SW 1271 (cell line): ENCODE measurements around the gene CCDC172.
"Not testable (repeated sequence)": the region's sequence is repeated elsewhere in the genome, so short reads cannot be mapped to it uniquely, and the experiment has no call there.

Experiments
- DNase-seq, 2 experiments: peaks; one replicate each; lab custom pipeline; 2025; lab: John Stamatoyannopoulos, UW

CCDC172 gene

DNA sequence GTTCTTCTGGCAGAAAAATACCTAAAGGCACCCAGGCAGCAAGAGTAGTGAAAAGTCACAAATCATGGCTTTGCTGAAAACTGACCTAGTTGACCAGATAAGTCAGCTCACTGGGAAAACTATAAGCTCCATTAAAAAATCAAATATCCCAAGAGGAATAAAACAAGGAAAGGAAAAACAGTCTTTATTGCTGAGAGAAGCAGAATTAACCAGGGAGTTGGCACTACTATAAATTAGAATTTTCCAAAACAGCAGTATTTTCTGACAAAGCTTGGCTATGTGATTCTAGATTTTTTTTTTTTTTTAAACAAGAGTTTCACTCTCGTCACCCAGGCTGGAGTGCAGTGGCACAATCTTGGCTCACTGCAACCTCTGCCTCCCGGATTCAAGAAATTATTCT lies 12.6 kb downstream of the CCDC172 start:
- DNase-seq, result no peak

DNA sequence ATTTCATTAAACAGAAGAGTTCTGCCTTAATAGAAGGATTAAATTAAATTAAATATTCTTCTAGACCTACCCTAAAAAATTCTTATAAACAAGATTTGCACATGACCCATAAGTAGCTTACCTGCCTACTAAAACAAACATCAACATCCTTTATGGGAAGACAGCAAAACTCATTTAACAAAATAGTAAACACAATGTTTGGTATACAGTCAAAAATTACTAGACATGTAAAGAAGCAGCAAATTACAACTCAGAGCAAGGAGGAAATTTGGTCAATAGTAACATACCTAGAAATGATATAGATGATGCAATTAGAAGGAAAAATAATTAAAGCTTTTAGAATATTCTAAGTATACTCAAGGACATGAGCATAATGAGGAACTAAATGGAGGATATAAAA lies 27.9 kb downstream of the CCDC172 start:
- DNase-seq, result no peak

GRCh38 chr10:116353817-116354216 lies 29.6 kb downstream of the CCDC172 start:
- no peak for DNase-seq

GRCh38 chr10:116355341-116355740 lies 31.1 kb downstream of the CCDC172 start:
- DNase-seq, result no peak

GRCh38 chr10:116356833-116357232 lies 32.6 kb downstream of the CCDC172 start:
- DNase-seq, result no peak

DNA sequence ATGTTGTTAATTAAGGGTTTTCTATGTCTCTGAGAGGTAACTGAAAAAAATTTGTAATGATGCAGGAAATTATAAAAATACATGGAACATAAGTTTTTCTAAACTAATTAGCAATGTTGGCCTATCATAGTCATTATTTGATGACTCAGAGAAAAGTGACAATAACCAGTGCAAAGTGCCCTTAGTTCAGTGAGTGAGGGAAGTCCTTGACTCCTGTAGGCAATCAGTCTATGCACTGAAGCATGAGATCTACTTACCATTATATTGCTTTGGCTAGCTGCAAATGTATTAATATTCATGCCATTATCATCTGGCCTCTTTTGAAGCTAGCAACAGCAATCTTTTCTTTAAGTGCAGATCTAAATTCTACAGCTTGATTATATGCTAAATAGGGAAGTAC lies 40.6 kb downstream of the CCDC172 start:
- no peak for DNase-seq

DNA sequence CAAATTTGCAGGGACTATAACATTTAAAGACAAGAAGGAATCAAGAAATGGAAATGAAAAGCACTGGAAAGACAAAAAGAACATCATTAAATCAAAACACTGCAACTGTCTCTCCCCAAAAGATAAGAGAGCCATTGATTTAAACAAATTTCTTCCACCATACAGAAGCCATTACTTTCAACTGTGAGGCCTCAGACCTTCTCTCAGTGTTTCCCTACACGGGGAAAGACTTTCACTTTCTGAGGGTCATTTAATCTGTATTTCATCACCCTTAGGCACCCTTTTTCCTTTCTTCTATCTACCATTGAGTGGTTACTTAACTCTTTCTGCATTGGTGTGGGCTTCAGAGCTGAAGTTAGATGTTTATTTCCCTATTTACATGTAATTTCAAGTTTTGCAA lies 47.5 kb downstream of the CCDC172 start:
- DNase-seq, result no peak

- no peak for DNase-seq
Observed at GRCh38 chr10:116382290-116382689, 58.0 kb downstream of the CCDC172 start.

GRCh38 chr10:116385311-116385710 lies 61.1 kb downstream of the CCDC172 start:
- DNase-seq, result no peak

GRCh38 chr10:116385994-116386809 lies 62.0 kb downstream of the CCDC172 start:
- no peak for DNase-seq

DNA sequence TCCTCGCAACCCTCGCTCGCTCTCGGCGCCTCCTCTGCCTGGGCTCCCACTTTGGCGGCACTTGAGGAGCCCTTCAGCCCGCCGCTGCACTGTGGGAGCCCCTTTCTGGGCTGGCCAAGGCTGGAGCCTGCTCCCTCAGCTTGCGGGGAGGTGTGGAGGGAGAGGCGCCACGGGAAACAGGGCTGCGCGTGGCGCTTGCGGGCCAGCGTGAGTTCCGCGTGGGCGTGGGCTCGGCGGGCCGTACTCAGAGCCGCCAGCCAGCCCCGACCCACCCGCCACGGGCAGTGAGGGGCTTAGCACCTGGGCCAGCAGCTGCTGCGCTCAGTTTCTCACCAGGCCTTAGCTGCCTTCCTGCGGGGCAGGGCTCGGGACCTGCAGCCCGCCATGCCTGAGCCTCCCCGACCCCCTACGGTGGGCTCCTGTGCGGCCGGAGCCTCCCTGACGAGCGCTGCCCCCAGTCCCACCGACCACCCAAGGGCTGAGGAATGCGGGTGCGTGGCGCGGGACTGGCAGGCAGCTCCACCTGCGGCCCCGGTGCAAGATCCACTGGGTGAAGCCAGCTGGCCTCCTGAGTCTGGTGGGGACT lies 69.1 kb downstream of the CCDC172 start:
- not testable (repeated sequence) for DNase-seq

GRCh38 chr10:116395223-116395985 lies 71.2 kb downstream of the CCDC172 start:
- DNase-seq, result no peak

GRCh38 chr10:116398224-116398623 lies 74.0 kb downstream of the CCDC172 start:
- DNase-seq, result no peak

DNA sequence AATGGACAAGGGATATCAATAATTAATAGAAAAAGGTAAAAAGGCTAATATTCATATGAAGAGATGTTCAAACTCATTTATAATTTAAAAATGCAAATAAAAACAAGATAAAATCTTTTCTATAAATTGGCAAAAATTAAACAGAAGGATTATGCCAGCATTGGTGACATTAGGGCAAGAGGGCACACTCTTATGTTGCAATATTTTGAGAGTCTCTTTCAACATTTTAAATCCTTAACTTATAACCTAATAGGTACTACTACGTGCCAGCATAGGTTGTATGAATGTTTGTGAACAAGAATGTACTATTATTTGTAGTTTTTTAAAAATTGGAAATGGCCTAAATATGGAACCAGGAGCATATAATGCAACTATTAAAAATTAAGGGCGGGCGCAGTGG lies 78.6 kb downstream of the CCDC172 start:
- DNase-seq, result no peak

- DNase-seq, result no peak
Observed at GRCh38 chr10:116403740-116404250, 79.5 kb downstream of the CCDC172 start.

DNA sequence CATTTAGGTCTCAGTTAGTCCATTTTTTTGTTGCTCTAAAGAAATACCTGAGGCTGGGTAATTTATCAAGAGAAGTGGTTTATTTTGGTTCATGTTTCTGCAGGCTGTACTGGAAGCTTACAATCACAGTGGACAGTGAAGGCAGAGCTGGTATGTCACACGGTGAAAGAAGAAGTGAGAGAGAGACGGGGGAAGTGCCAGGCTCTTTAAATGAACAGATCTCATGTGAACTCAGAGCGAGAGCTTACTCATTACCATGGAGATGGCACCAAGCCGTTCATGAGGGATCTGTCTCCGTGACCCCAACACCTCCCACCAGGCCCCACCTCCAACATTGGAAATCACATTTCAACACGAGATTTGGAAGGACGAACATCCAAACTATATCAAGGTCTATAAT lies 84.5 kb downstream of the CCDC172 start:
- no peak for DNase-seq

DNA sequence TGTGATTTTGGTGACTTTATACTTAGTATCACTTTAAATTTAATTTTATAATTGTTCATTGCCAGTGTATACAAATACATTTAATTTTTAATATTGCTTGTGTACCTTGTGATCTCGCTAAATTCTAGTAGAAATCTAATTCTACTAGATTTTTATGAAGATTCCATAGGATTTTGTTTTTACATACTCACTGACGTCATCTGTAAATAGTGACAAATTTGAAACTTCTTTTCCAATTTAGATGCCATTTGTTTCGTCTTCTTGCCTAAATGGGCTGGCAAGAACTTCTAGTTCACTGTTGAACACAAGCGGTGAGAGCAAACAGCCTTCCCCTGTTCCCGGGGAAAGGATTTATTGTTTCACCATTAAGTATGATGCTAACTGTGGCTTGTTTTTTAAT lies 86.1 kb downstream of the CCDC172 start:
- no peak for DNase-seq

DNA sequence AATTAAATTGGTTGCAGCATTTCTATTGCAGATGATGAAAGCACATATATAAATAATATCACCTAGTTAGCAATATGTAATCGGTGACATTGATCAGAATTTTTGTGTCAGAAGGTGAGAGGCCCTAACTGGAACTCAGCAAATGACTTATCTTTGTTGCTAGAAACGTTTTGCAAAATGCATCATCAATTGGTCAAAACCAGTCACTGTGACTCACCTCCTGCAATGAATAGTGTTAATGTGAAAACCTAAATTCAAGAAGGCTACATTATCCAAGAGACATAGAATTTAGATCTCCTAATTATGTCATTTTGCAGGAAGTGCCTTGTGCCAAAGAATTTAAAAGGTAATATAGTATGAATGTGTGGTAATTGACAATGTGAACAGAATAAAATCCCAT lies 93.6 kb downstream of the CCDC172 start:
- no peak for DNase-seq

DNA sequence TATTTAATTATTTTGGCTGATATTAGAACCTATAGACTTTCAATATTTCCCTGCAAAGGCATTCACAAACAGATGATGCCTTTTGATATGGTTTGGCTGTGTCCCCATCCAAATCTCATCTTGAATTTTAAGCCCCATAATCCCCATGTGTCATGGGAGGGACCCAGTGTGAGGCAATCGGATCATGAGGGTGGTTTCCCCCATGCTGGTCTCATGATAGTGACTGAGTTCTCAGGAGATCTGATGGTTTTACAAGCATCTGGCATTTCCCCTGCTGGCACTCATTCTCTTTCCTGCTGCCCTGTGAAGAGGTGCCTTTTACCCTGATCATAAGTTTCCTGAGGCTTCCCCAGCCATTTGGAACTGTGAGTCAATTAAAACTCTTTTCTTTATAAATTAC lies 94.1 kb downstream of the CCDC172 start:
- DNase-seq, result no peak

GRCh38 chr10:116421815-116422214 lies 97.6 kb downstream of the CCDC172 start:
- DNase-seq, result no peak

- no peak for DNase-seq
Observed at GRCh38 chr10:116427671-116428070, 103.4 kb downstream of the CCDC172 start, which contains the start of gene PNLIPRP3. Gene PNLIPRP3, plus strand, starts transcription at chr10:116427847. Its CDS starts 166 bp downstream, at chr10:116428013.

DNA sequence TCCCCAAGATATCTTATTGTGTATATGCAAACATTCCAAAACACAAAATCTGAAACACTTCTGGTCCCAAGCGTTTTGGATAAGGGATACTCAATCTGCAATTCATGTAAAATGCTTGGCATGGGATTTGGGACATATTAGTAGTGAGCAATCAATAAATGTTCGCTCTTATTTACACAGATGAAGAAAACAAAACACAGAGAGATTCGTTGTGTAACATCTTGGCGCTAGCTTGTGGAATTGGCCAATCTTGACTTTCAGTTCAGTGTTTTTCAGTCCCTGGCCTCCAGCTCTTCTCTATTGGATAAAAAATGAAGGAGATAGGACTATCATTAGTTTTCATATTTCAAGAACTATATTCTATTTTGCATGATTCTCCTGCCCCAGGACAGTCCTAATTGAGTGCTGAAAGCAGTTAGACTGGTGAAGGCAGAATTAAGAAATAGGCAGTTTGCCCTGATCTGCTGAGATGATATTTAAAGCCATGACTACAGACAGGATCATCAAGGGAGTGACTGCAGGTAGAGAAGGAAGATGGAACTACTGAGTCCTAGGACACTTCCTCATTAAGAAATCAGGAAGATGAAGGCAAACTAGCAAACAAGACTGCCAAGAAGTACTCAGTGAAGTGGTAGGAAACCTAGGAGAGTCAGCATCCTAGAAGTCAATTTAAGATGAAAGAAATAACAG lies 105.2 kb downstream of the CCDC172 start:
- no peak for DNase-seq
